ENCODE measurements around the gene HTR3B.
"Not testable (repeated sequence)": the region's sequence is repeated elsewhere in the genome, so short reads cannot be mapped to it uniquely, and the experiment has no call there.

HTR3B gene

GRCh38 chr11:113934193-113934592, 29.6 kb downstream of the HTR3B start:
- DNase-seq (ENCODE audit: low read depth, low spot score); H3K4me3 ChIP-seq (ENCODE audit: low read length): not testable (repeated sequence)

- no peak for DNase-seq (ENCODE audit: low read depth, low spot score)
- H3K4me3 ChIP-seq (ENCODE audit: low read length): no peak overlapping the region
These were observed 30.2 kb downstream of the HTR3B start for GRCh38 chr11:113934761-113935160.

DNA sequence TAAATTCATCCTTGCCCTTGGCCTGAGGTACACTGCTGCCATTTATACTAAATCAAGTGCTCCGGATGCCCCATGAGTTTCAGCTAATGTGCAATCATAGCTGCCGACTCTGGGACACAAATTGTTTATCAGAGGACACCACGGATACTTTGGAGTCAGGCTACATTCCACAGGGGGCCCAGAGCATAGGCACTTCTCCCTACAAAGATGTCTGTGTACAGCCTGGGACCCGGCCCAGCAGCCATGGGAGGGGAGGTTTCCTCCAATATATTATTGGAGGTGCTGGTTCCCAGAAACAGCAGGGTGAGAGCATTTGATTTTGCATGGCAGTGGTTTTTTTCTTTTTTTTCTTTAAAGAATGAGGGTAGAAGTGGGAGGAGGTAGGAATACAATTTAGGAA, 31.3 kb downstream of the HTR3B start:
- DNase-seq (ENCODE audit: low read depth, low spot score): no peak
- no peak overlapping the region for H3K4me3 ChIP-seq (ENCODE audit: low read length)

GRCh38 chr11:113937918-113938317, 33.3 kb downstream of the HTR3B start:
- no peak for DNase-seq (ENCODE audit: low read depth, low spot score)
- H3K4me3 ChIP-seq (ENCODE audit: low read length): no peak overlapping the region

GRCh38 chr11:113942256-113942655, 37.7 kb downstream of the HTR3B start:
- DNase-seq (ENCODE audit: low read depth, low spot score): no peak

GRCh38 chr11:113946162-113946561, 41.6 kb downstream of the HTR3B start:
- DNase-seq (ENCODE audit: low read depth, low spot score); H3K4me3 ChIP-seq (ENCODE audit: low read length): not testable (repeated sequence)

More at GRCh38 chr11:113942256-113942655, 37.7 kb downstream of the HTR3B start:
- H3K4me3 ChIP-seq (ENCODE audit: low read length): no peak overlapping the region

DNA sequence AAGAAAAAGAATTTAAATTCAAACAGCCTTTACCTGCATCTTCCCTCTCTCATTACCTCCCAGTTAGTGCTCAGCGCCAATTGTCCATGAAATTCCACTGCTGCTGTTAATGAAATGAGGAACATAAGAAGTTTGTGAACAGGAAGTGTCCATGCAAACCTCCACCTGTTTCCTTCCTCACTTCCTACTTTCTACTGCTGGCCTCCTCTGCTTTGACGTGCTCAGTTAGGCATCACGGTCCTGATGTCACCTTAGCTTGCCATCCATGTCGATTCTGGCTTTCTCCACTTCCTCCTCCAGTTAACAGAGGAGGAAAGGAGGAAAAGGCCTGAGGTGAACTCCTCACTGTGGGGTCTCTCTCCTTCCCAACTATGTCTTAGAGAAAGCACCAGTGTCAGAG, 43.4 kb downstream of the HTR3B start:
- no peak for DNase-seq (ENCODE audit: low read depth, low spot score)
- H3K4me3 ChIP-seq (ENCODE audit: low read length): no peak overlapping the region

GRCh38 chr11:113949891-113950290, 45.3 kb downstream of the HTR3B start:
- H3K4me3 ChIP-seq (ENCODE audit: low read length): no peak overlapping the region
- no peak for DNase-seq (ENCODE audit: low read depth, low spot score)

GRCh38 chr11:113951537-113951936, 46.9 kb downstream of the HTR3B start:
- DNase-seq (ENCODE audit: low read depth, low spot score): no peak
- no peak overlapping the region for H3K4me3 ChIP-seq (ENCODE audit: low read length)

- no peak for DNase-seq (ENCODE audit: low read depth, low spot score)
- H3K4me3 ChIP-seq (ENCODE audit: low read length): no peak overlapping the region
These were observed 47.5 kb downstream of the HTR3B start for GRCh38 chr11:113952070-113952469.

- H3K4me3 ChIP-seq (ENCODE audit: low read length): no peak overlapping the region
- no peak for DNase-seq (ENCODE audit: low read depth, low spot score)
These were observed 48.0 kb downstream of the HTR3B start for GRCh38 chr11:113952588-113952987.

- H3K4me3 ChIP-seq (ENCODE audit: low read length): no peak overlapping the region
- DNase-seq (ENCODE audit: low read depth, low spot score): no peak
These were observed 49.6 kb downstream of the HTR3B start for GRCh38 chr11:113954235-113954634.

- DNase-seq (ENCODE audit: low read depth, low spot score): no peak
- no peak overlapping the region for H3K4me3 ChIP-seq (ENCODE audit: low read length)
These were observed 52.4 kb downstream of the HTR3B start for GRCh38 chr11:113956986-113957385.

DNA sequence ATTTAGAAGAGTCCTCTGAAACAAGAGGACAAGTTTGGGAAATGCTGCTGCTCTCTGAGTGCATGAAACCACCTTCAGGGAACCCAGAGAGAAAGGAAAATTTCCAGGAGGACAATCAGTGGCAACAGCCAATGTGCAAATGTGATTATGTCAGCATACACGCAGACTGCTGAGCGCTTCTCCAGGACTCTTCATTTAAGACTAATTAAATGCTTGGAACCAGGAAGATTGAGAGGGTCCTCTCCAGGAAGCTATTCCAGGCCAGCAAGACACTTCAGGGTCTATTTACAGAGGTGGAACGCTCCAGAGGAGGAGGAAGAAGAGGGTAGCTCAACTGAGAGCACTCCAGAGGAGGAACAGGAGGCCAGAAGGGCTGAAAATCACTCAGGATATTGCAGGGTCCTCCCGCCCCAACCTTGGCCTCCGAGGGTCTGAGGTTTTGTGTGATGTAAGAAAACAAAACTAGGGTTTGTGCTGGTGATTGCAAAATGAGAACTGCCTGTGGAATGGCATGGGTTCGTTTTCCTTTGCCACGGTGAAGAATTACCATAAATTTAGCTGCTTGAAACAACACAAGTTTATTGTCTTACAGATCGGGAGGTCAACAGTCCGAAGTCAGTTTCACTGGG, 56.2 kb downstream of the HTR3B start:
- no peak for DNase-seq (ENCODE audit: low read depth, low spot score)
- H3K4me3 ChIP-seq (ENCODE audit: low read length): no peak overlapping the region

GRCh38 chr11:113967361-113967760, 62.8 kb downstream of the HTR3B start:
- DNase-seq (ENCODE audit: low read depth, low spot score): no peak
- no peak overlapping the region for H3K4me3 ChIP-seq (ENCODE audit: low read length)

GRCh38 chr11:113971506-113972195, 67.1 kb downstream of the HTR3B start:
- DNase-seq (ENCODE audit: low read depth, low spot score): no peak
- H3K4me3 ChIP-seq (ENCODE audit: low read length): no peak overlapping the region

DNA sequence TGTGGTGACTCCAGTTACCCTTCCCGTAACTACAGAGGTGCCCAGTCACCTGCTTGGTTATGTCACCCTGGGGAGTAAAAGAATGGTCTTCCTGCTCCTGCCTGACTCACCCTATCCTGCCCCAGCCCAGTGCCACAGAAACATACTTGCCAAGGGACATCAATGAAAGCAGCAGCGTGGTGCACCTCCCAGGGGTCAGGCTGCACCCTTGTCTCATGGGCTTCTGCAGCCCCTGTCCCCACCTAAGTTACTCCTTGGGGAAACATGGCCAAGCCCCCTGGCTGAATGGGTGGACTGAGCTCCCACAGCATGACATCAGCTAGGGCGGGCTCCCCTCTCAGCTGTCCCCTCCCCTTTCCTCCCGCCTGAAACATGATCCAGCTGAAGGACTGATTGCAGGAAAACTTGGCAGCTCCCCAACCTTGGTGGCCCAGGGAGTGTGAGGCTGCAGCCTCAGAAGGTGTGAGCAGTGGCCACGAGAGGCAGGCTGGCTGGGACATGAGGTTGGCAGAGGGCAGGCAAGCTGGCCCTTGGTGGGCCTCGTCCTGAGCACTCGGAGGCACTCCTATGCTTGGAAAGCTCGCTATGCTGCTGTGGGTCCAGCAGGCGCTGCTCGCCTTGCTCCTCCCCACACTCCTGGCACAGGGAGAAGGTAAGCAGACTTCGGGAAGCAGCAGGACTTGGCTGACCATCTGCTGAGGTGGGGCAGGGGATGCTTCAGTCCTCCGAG, 70.3 kb downstream of the HTR3B start, which contains the start of gene HTR3A:
HTR3A (plus strand) TSS at position 368 of the 730 bp plus-strand sequence; CDS start at position 586, 218 bp downstream.
- H3K4me3 ChIP-seq (ENCODE audit: low read length): no peak within 1 kb of the TSS
- no peak for DNase-seq (ENCODE audit: low read depth, low spot score)

GRCh38 chr11:113977071-113977490, 72.5 kb downstream of the HTR3B start:
- DNase-seq (ENCODE audit: low read depth, low spot score): no peak
- no peak overlapping the region for H3K4me3 ChIP-seq (ENCODE audit: low read length)

- H3K4me3 ChIP-seq (ENCODE audit: low read length): no peak overlapping the region
- DNase-seq (ENCODE audit: low read depth, low spot score): no peak
These were observed 73.1 kb downstream of the HTR3B start for GRCh38 chr11:113977701-113978100.

GRCh38 chr11:113979431-113979830, 74.8 kb downstream of the HTR3B start:
- H3K4me3 ChIP-seq (ENCODE audit: low read length): no peak overlapping the region
- no peak for DNase-seq (ENCODE audit: low read depth, low spot score)
